ENCODE measurements around the gene MAP2.

MAP2 gene

DNA sequence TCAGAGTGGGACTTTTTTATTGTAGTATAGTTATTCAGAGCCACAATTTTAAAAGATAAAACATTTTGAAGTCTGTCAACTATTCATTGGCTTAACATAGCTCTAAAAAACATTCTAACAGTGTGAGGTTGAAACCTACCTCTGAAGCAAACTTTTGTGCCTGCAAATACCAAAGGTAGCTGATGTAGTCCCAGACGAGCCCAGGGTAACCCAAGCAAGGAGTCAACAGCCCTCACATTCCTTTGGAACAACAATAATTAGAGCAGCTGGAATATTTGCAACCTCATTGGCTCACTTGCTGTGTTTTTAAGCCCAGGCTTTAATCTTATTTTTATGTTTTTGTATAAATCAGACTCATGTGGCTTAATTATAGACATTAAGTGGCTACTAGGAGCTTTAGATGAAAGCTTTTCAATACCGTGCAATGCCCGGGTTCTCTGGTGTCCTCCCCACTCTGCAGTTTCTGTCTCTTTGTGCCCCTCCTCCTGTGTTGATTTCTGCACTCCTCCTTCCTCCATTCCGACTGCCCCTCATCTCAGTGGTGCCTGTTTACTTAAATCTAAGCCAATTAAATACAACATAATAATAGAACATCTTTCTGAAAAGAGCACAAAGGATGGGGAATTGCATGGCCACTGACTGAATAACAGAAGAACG, 189.9 kb downstream of the MAP2 start:
- intact Hi-C loops (cut with DNase I) = no loop called here
- DNase-seq = no peak

- intact Hi-C loops (cut with DNase I) = no loop called here
- DNase-seq = no peak
Measured at GRCh38 chr2:209614690-209615369, 191.0 kb downstream of the MAP2 start.

- intact Hi-C loops (cut with DNase I) = no loop called here
- DNase-seq = no peak
Measured at GRCh38 chr2:209619782-209620181, 195.9 kb downstream of the MAP2 start.

- intact Hi-C loops (cut with DNase I) = no loop called here
- no peak for DNase-seq
Measured at GRCh38 chr2:209624192-209624938, 200.5 kb downstream of the MAP2 start.

DNA sequence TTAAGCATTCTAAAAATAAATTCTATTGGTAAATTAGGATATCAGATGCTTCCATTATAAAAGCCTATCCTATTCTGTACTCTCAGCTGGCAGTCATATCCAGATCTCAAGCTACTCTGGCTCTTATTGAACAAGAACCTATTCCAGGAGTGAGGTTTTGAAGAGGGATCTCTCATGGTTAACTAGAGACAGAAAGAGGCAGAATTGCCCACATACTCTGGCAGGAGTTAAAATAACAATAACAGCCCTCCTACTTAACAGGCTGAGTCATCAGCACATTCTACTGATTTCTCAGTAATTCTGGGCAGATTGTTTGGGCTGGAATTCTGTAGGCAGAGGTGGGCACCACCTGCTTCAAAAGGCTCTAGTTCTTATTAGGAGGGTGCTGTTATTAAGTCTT, 205.8 kb downstream of the MAP2 start:
- intact Hi-C loops (cut with DNase I) = no loop called here
- DNase-seq = peak in 12 of 42 donors; percentile 5 to 65 (median 20)

DNA sequence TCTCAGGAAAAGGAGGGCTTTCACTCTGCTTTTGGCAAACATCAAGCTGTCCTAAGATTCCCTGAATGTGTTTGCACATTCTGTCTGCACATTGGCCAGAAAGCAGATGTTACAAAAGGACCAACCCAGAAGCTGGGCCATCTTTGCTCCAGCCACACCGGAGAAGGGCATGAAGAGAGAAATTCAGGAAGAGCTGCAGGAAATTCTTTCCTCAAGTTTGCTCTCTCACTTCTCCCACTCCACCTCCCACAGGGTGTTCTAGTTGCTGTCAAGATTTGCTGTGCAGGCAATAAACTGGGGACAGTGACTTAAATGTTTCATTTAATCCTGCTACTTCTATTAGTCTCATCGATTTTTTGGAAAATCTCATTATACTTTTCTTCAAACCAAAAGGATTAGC, 210.1 kb downstream of the MAP2 start:
- DNase-seq = peak in 23 of 42 donors; percentile 10 to 73 (median 33)
- intact Hi-C loops (cut with DNase I) = no loop called here

DNA sequence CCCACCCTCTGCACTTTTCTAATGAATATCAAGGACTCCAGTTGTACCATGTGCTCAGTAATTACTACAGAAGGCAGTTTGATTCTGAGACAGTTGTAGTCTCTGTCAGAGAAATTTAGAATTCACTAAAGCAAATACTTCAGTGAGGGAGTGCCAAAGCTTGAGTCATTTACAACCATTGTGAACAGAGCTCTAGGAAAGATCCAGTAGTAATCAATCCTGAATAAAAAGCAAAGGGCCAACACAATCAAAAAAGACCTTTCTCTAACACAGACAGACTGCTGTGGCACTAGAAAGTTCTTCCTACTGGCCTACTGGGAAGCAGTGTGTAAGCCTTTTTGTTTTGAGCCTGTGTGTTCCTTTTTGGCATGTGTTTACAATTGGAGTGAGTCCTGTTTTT, 212.2 kb downstream of the MAP2 start:
- intact Hi-C loops (cut with DNase I) = no loop called here

DNA sequence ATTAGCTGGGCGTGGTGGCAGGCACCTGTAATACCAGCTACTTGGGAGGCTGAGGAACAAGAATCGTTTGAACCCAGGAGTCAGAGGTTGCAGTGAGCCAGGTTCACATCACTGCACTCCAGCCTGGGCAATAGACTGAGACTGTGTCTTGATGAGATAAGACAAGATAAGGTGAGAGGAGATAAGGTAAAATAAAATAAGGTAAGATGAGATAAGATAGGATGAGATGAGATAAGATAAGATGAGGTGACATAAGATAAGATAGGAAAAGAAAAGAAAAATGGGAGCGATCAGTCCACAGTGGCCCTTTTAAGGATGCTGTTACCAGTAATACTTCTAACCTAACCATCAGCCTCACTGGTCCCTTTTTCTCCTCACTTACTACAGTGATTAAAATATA, 213.4 kb downstream of the MAP2 start:
- intact Hi-C loops (cut with DNase I) = no loop called here
- no peak for DNase-seq

More for the DNA sequence above, 212.2 kb downstream of the MAP2 start:
- DNase-seq = peak in 7 of 42 donors; percentile 8 to 64 (median 16)

DNA sequence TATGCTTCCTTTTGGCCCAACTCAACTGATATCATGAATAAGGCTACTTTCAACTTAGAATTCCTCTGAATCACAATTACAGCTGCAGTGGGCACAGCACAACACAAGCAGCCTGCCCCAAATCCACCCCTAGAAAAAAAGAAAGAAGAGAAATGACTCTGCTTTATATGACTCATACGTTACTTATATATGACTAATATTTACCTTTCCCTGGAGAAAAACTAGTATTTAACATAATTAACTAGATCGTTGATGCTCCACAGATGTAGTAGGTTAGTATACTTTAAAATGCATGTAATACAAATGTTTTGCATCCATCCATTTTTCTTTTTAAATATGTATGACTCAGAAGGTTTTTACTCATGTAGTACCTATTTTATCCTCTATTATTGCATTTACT, 214.5 kb downstream of the MAP2 start:
- no peak for DNase-seq

GRCh38 chr2:209640358-209640757, 216.5 kb downstream of the MAP2 start:
- DNase-seq = no peak

More for the DNA sequence above, 214.5 kb downstream of the MAP2 start:
- intact Hi-C loops (cut with DNase I) = no loop called here

DNA sequence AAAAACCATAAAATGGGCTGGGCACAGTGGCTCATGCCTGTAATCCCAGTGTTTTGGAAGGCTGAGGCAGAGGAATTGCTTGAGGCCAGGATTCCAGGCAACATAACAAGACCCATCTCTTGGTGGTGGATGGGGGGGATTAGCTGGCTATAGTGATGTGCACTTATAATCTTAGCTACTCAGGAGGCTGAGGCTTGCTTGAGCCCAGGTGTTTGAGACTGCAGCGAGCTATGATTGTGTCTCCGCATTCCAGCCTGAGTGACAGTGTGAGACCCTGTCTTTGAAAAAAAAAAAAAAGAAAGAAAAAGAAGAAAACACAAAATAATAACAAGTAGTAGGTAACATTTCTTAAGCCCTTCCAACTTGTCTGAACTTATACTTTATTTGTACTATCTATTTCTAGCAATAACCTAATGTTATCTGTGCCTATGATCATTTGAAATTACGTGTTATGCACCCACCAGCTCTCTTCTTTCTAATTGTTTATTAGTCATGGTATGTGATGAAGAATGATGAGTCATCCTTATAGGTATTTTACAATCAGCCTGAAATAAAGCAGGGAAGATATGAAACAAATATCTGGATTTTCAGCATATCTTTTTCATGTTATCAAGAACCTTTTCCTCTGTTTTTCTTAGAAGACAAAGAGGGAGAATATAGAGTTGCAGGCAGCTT, 218.4 kb downstream of the MAP2 start:
- intact Hi-C loops (cut with DNase I) = no loop called here
- no peak for DNase-seq

More at GRCh38 chr2:209640358-209640757, 216.5 kb downstream of the MAP2 start:
- intact Hi-C loops (cut with DNase I) = no loop called here

DNA sequence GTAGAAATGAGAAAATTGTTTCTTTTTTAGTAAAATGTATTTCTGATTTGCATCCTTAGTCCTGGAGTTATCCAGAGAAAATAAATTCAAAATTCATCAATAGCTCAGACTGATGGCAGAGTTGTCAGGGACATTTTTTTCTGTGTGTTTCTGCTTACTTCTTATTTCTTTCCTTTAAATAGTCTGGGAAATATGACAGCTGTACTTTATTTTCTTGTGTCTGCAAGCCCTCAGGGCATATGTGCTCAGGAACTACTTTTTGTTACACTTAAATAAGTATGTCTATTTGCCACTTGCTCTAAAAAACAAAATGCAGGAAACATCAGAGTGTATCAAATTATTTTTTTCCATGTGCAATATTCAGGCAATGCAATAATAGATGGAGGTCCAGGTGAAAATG, 221.0 kb downstream of the MAP2 start:
- DNase-seq = no peak
- intact Hi-C loops (cut with DNase I) = no loop called here

GRCh38 chr2:209648714-209649113, 224.9 kb downstream of the MAP2 start:
- DNase-seq = no peak
- intact Hi-C loops (cut with DNase I) = no loop called here

GRCh38 chr2:209653134-209653533, 229.3 kb downstream of the MAP2 start:
- intact Hi-C loops (cut with DNase I) = no loop called here
- no peak for DNase-seq

GRCh38 chr2:209661286-209661894, 237.5 kb downstream of the MAP2 start:
- intact Hi-C loops (cut with DNase I) = no loop called here
- DNase-seq = peak; percentile 12 to 89 (median 62)

GRCh38 chr2:209662021-209662420, 238.2 kb downstream of the MAP2 start:
- DNase-seq = no peak
- intact Hi-C loops (cut with DNase I) = no loop called here

DNA sequence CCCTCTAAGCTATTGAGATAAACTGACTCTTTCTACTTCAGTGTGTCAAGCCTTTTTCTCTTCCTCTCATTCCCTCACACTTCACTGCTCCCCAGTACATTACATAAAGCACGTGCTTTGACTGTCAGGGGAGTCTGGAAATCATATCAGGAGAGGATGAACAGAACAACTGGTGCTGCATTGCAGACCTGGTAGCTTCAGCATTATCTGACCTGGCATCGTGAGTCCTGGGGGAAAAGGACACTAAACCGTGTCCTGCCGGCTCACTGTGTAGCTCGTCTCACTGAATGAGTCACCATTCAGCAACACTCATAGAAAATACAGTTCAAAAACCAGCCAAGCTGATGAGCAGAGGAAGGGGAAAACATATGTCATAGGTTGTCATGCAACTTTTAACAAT, 239.3 kb downstream of the MAP2 start:
- intact Hi-C loops (cut with DNase I) = no loop called here

GRCh38 chr2:209663656-209664055, 239.8 kb downstream of the MAP2 start:
- intact Hi-C loops (cut with DNase I) = no loop called here

More for the DNA sequence above, 239.3 kb downstream of the MAP2 start:
- peak in 14 of 42 donors; percentile 7 to 50 (median 26) for DNase-seq

GRCh38 chr2:209666296-209666695, 242.4 kb downstream of the MAP2 start:
- intact Hi-C loops (cut with DNase I) = no loop called here
- no peak for DNase-seq

More at GRCh38 chr2:209663656-209664055, 239.8 kb downstream of the MAP2 start:
- no peak for DNase-seq
